SW 1271 (cell line): ENCODE measurements around the gene BABAM1.
A peak's percentile ranks its signal among the peaks of the same experiment; 100 is the strongest.
"Not testable (repeated sequence)": the region's sequence is repeated elsewhere in the genome, so short reads cannot be mapped to it uniquely, and the experiment has no call there.

Experiments
- DNase-seq, 2 experiments: peaks; one replicate each; lab custom pipeline; 2025; lab: John Stamatoyannopoulos, UW

BABAM1 gene

GRCh38 chr19:17268754-17269153, 1.5 kb downstream of the BABAM1 start:
- no peak for DNase-seq

- not testable (repeated sequence) for DNase-seq
These were observed 7.6 kb downstream of the BABAM1 start for GRCh38 chr19:17274892-17275291.

GRCh38 chr19:17275441-17276175, 8.4 kb downstream of the BABAM1 start:
- DNase-seq, result no peak

GRCh38 chr19:17279436-17279835, 12.2 kb downstream of the BABAM1 start:
- DNase-seq, result no peak

GRCh38 chr19:17281391-17282304, 14.4 kb downstream of the BABAM1 start, which contains the start of gene ANKLE1:
Gene ANKLE1, plus strand, starts transcription at chr19:17281901. Its CDS starts 20 bp downstream, at chr19:17281921.
- no peak for DNase-seq

- DNase-seq, result peak; percentile 67 to 74
These were observed 15.4 kb downstream of the BABAM1 start for GRCh38 chr19:17282488-17283125.

GRCh38 chr19:17283504-17283996, 16.3 kb downstream of the BABAM1 start:
- DNase-seq, result no peak

GRCh38 chr19:17285415-17286135, 18.3 kb downstream of the BABAM1 start:
- DNase-seq, result no peak

- no peak for DNase-seq
These were observed 19.0 kb downstream of the BABAM1 start for GRCh38 chr19:17286263-17286662.

- no peak for DNase-seq
These were observed 19.5 kb downstream of the BABAM1 start for GRCh38 chr19:17286752-17287151.

- DNase-seq, result peak in 1 of 2 experiments; percentile 10
These were observed 22.2 kb downstream of the BABAM1 start for GRCh38 chr19:17289489-17289888.

GRCh38 chr19:17292301-17293074, 25.2 kb downstream of the BABAM1 start:
- DNase-seq, result peak in 1 of 2 experiments; percentile 16

- DNase-seq, result no peak
These were observed 26.4 kb downstream of the BABAM1 start for GRCh38 chr19:17293605-17294004.

- DNase-seq, result no peak
These were observed 27.0 kb downstream of the BABAM1 start for GRCh38 chr19:17294051-17294891.

GRCh38 chr19:17295551-17295950, 28.3 kb downstream of the BABAM1 start:
- DNase-seq, result not testable (repeated sequence)

- DNase-seq, result peak in 1 of 2 experiments; percentile 61
These were observed 29.0 kb downstream of the BABAM1 start for GRCh38 chr19:17296273-17296672.

GRCh38 chr19:17296976-17297375, 29.7 kb downstream of the BABAM1 start:
- DNase-seq, result peak in 1 of 2 experiments; percentile 11

GRCh38 chr19:17300992-17301619, 33.9 kb downstream of the BABAM1 start:
- no peak for DNase-seq
